ENCODE results near the gene CRACR2A.

Gene CRACR2A

DNA sequence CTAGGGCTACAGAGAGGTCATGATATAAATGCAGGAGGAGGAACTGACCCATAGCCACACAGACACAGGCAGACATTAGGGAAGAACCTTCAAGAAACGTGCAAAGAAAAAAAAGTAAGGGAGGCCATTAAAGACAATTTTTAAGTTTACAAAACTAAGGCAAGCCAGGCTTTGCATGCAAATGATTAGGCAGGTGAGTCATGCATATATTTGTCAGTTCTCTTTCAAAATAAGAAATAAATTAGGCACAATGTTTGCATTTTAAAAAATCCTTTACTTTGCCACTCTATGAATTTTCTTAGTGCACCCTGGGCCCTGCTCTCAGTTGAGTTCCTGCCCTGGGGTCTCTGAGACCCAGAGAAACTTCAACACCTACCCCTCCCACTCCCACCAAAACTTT lies 186.9 kb downstream of the CRACR2A start:
- no peak for DNase-seq (ENCODE audit: low read depth in 2 of 2)

All from activated CD8-positive, alpha-beta memory T cell treated with anti-CD3 and anti-CD28 coated beads for 4 hours (primary cell).